RCC 7860 (cell line): ENCODE data around the gene SMIM34.
A peak's percentile ranks its signal among the peaks of the same experiment; 100 is the strongest.
"Not testable (repeated sequence)": the region's sequence is repeated elsewhere in the genome, so short reads cannot be mapped to it uniquely, and the experiment has no call there.

Experiments used
- DNase-seq: peaks from one replicate; pipeline ENCODE4 v3.0.0-alpha.2; 2015; ENCODE audit warnings: low spot score
- FAIRE-seq: peaks from 2 replicates; lab custom pipeline; 2012; peaks lifted over from hg19 to GRCh38; lab: Jason Lieb, UNC

The SMIM34 gene

GRCh38 chr21:34423805-34424204 lies at the start of gene SMIM34:
TSS of gene SMIM34 (minus strand) at chr21:34423951. CDS start at chr21:34423839, 112 bp downstream.
- DNase-seq, FAIRE-seq: not testable (repeated sequence)

GRCh38 chr21:34467333-34467732 lies 43.6 kb upstream of the SMIM34 start:
- not testable (repeated sequence) for DNase-seq, FAIRE-seq

- DNase-seq, FAIRE-seq: not testable (repeated sequence)
These were observed 35.7 kb upstream of the SMIM34 start for GRCh38 chr21:34459426-34459825.

- not testable (repeated sequence) for FAIRE-seq, DNase-seq
These were observed 34.5 kb upstream of the SMIM34 start for GRCh38 chr21:34458266-34458665.

- not testable (repeated sequence) for DNase-seq
- peak; percentile 69 for FAIRE-seq
These were observed 32.4 kb upstream of the SMIM34 start for GRCh38 chr21:34456180-34456579.

- DNase-seq, FAIRE-seq: not testable (repeated sequence)
These were observed 31.9 kb upstream of the SMIM34 start for GRCh38 chr21:34455628-34456027.

GRCh38 chr21:34447018-34447417 lies 23.3 kb upstream of the SMIM34 start:
- FAIRE-seq, result not testable (repeated sequence)

GRCh38 chr21:34443486-34443885 lies 19.7 kb upstream of the SMIM34 start:
- not testable (repeated sequence) for FAIRE-seq, DNase-seq

More at GRCh38 chr21:34447018-34447417, 23.3 kb upstream of the SMIM34 start:
- not testable (repeated sequence) for DNase-seq

- not testable (repeated sequence) for DNase-seq, FAIRE-seq
These were observed 6.0 kb upstream of the SMIM34 start for GRCh38 chr21:34429710-34430109.

GRCh38 chr21:34428441-34428840 lies 4.7 kb upstream of the SMIM34 start:
- DNase-seq, FAIRE-seq: not testable (repeated sequence)

- FAIRE-seq, DNase-seq: not testable (repeated sequence)
These were observed 3.6 kb upstream of the SMIM34 start for GRCh38 chr21:34427339-34427738.

- not testable (repeated sequence) for DNase-seq, FAIRE-seq
These were observed 6.2 kb downstream of the SMIM34 start for GRCh38 chr21:34417448-34418077.

GRCh38 chr21:34407294-34407693 lies 16.5 kb downstream of the SMIM34 start:
- DNase-seq, FAIRE-seq: not testable (repeated sequence)

GRCh38 chr21:34406676-34407075 lies 17.1 kb downstream of the SMIM34 start:
- not testable (repeated sequence) for DNase-seq, FAIRE-seq

GRCh38 chr21:34406102-34406501 lies 17.6 kb downstream of the SMIM34 start:
- FAIRE-seq, DNase-seq: not testable (repeated sequence)

GRCh38 chr21:34405686-34406085 lies 18.1 kb downstream of the SMIM34 start:
- DNase-seq, FAIRE-seq: not testable (repeated sequence)

- not testable (repeated sequence) for DNase-seq
These were observed 19.0 kb downstream of the SMIM34 start for GRCh38 chr21:34404742-34405141.

GRCh38 chr21:34400522-34400921 lies 23.2 kb downstream of the SMIM34 start:
- FAIRE-seq, DNase-seq: not testable (repeated sequence)

More at GRCh38 chr21:34404742-34405141, 19.0 kb downstream of the SMIM34 start:
- not testable (repeated sequence) for FAIRE-seq

- FAIRE-seq, DNase-seq: not testable (repeated sequence)
These were observed 39.9 kb downstream of the SMIM34 start for GRCh38 chr21:34383724-34384415.

- DNase-seq, FAIRE-seq: not testable (repeated sequence)
These were observed 40.6 kb downstream of the SMIM34 start for GRCh38 chr21:34383138-34383537.

GRCh38 chr21:34375619-34375972 lies 48.2 kb downstream of the SMIM34 start:
- FAIRE-seq, DNase-seq: not testable (repeated sequence)
